GM18517 (cell line): ENCODE results near the gene IL1RAPL1.
"Not testable (repeated sequence)": the region's sequence is repeated elsewhere in the genome, so short reads cannot be mapped to it uniquely, and the experiment has no call there.

Source experiments
- ATAC-seq: cut with Tn5 transposase; IDR thresholded peaks from one replicate; pipeline ENCODE4 v1.9.1; 2021; ENCODE audit warnings: mild to moderate bottlenecking, moderate library complexity; ENCODE audit not compliant: unreplicated experiment

Gene IL1RAPL1

DNA sequence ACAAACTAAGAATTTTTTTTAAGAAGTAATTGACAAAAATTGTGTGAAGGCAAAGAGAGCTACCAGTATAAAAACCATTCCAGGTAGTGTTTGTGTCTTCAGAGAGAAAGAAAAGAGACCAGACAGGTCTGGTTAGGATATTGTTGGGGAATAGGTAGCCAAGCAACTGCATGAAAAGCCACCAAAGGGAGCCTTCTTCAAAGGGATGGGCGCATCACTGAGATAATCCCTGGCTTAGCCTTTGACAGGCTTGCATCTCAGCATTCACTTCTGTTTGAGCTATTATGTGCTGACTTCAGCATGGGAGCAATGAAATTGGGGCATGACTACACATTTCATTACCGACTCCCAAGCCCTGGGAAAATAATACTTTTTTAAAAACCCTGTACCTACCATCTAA is 496.6 kb downstream of the IL1RAPL1 start:
- no peak for ATAC-seq

DNA sequence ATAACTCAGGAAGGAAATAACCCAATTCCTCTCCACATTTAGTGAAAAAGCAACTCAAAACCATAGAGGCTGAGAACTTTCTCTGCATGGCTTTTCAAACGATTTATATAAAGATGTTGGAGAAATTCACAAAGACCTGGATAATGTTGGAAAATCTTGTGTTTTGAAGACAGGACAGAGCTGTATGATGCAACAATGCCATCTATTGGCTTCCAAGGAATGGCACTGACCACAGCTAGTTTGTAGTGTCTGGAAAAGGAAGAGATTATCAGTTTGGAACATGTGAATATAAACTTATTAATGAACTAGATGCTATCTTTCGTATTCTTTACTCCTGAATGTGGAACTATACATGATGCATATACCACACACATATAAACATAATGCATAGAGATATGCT is 503.6 kb downstream of the IL1RAPL1 start:
- ATAC-seq, result no peak

DNA sequence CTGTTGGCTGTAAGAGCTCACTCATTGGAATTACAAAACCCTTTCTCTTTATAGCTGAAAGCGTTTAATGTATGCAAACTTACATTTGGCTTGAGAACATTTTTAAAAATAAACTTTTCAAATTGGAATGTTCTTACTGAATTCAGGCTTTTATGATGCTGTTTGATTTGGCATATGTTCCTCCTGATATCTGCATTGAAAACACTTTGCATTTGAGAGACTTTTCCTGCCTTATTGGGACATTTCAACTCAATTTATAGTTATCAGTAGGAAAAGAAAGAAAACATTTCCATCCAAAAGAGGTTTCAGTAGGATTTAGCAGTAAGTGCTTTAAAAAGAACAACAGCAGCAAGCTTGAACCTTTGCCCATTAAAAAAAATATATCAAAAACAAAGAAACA is 520.0 kb downstream of the IL1RAPL1 start:
- ATAC-seq, result no peak

- no peak for ATAC-seq
Measured at GRCh38 chrX:29110041-29110440, 522.8 kb downstream of the IL1RAPL1 start.

DNA sequence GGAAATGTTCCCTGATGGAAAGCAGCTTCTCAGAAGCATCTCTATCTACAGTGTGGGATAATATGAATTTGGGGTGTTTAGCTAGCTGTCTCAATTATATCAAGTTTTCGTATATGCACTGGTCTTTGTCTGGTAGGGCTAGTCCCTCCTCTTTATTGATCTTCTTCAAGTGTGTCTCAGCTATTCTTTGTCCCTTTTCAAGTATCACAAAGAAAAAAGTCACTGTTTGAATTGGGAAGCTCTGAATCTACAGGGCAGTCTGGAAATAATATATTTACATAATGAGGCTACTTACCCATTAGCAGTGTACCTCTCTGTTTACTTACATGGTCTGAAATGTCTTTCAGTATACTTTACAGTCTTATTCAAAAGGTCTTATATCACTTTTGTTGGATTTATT is 526.0 kb downstream of the IL1RAPL1 start:
- no peak for ATAC-seq

DNA sequence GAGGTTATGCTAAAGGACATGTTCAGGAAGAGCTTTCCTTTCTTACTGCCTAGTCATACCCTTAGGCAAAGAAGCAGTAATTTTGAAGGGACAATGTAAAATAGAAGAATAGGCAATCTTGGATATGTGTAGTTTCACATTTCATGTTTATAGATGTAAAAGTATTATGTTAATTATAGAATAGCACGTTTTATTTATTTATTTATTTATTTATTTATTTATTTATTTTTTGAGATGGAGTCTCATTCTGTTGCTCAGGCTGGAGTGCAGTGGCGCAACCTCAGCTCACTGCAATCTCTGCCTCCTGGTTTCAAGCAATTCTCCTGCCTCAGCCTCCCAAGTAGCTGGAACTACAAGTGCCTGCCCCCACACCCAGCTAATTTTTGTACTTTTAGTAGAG is 535.6 kb downstream of the IL1RAPL1 start:
- ATAC-seq, result not testable (repeated sequence)

- ATAC-seq, result no peak
Measured at GRCh38 chrX:29130905-29131304, 543.7 kb downstream of the IL1RAPL1 start.

DNA sequence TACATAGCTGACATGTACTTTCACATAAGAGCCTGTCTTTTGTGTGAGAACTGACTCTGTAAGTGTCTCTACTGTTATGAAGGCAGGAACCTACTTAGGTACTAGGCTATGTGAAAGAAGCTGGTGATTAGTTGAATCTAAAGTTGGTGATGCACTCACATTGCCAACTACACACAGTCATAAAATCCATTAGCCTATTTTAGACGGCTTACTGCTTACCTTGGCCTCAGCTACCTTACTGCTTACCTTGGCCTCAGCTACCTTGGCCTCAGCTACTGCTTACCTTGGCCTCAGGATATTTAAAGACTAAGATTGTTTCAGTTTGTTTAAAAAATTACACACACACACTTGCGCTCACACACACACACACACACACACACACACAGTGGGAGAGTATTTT is 549.7 kb downstream of the IL1RAPL1 start:
- ATAC-seq, result no peak

GRCh38 chrX:29138003-29138402 is 550.8 kb downstream of the IL1RAPL1 start:
- no peak for ATAC-seq

DNA sequence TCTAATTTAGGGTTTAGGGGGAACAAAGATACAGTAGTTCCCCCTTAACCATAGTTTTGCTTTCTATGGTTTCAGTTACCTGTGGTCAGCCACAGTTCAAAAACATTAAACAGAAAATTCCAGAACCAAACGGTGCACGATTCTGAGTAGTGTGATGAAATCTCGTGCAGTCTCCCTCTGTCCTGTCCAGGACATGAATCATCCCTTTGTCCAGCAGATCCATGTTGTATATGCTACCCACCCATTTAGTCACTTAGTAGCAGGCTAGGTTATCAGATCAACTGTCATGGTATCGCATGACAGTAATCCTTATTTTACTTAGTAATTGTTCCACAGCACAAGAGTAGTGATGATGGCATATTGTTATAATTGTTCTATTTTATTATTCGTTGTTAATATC is 556.1 kb downstream of the IL1RAPL1 start:
- no peak for ATAC-seq

GRCh38 chrX:29143756-29144155 is 556.5 kb downstream of the IL1RAPL1 start:
- ATAC-seq, result no peak

GRCh38 chrX:29145316-29145715 is 558.1 kb downstream of the IL1RAPL1 start:
- ATAC-seq, result no peak

- ATAC-seq, result no peak
Measured at GRCh38 chrX:29148511-29148910, 561.3 kb downstream of the IL1RAPL1 start.

DNA sequence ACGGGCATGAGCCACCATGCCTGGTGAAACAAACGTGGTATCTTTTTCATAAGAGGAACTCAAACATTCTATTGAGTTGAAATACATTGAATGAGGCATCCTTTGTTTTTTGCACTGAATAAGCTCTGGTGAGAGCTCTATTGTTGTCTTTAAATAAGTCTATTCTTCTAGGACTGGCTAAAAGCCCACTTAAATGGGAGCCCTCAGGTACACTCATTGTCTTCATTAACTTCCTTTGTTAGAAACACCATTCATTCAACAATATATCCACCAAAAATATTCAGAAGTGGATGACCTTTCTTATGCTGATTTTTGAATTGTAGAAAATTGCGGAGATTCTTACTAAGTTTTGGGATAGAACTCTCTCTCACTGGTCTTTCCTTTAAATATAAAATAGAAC is 568.0 kb downstream of the IL1RAPL1 start:
- ATAC-seq, result no peak

GRCh38 chrX:29172880-29173279 is 585.6 kb downstream of the IL1RAPL1 start:
- no peak for ATAC-seq

- no peak for ATAC-seq
Measured at GRCh38 chrX:29187264-29187663, 600.0 kb downstream of the IL1RAPL1 start.

GRCh38 chrX:29196501-29196900 is 609.3 kb downstream of the IL1RAPL1 start:
- ATAC-seq, result no peak

DNA sequence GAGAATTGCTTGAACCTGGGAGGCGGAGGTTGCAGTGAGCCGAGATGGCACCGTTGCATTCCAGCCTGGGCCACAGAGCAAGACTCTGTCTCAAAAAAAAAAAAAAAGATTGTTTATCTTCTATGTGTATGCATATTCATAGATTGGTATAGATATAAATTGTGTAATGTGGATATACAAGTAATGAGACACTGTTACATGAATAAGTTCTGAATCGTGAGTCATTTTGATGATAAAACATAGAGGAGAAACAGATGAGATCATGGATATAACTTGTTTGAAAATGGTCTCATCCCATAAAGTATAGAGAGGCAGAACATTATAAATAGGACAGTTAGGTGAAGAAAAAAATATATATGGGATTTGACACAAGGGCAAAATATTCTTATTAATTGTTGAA is 628.0 kb downstream of the IL1RAPL1 start:
- no peak for ATAC-seq

DNA sequence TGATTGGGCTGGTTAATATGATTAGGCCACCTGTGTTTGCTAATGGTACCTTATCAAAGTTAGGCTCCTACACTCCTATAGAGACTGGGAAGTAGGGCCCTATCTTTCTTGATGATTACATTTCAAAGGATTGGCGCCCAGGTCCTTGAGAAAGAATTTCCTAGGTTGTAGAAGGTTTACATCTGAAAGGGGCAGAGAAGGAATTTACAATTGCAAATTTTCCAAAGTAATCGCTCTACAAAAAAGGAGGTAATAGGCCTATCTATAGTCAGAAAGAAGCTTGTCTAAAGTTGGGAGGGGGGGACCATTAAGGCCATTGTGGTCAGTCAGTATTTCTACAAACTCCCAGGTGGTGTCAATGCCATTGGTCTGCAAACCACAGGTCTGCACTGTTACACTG is 638.4 kb downstream of the IL1RAPL1 start:
- no peak for ATAC-seq

DNA sequence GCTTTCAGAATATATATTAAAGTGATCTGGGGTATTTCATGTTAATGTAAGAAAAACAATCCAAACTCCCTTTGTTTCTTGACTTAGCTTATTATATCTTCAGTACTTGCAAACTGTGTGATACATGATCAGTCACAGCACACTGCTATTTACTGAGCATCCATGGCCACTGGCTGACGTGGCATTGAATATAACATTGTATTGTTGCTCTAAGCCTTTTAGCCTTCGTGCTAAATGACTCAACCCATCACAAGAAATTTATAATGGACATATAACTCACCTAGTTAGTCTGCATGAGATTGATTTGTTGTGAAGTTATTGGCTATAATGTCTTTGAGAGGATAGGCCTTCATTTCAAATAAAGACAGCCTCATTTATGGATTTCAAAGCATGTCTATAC is 642.6 kb downstream of the IL1RAPL1 start:
- ATAC-seq, result no peak

- no peak for ATAC-seq
Measured at GRCh38 chrX:29231800-29232199, 644.6 kb downstream of the IL1RAPL1 start.

- no peak for ATAC-seq
Measured at GRCh38 chrX:29233592-29234183, 646.4 kb downstream of the IL1RAPL1 start.

- no peak for ATAC-seq
Measured at GRCh38 chrX:29237972-29238371, 650.7 kb downstream of the IL1RAPL1 start.
